Neutrophil (primary cell): ENCODE data around the gene DRD3.

ENCODE experiments used
- H3K27ac ChIP-seq: fragments of 200-600 bp; sonication (generic); 2 replicates; pipeline ENCODE4 v1.5.1; 2016; ENCODE audit warnings: mild to moderate bottlenecking, moderate library complexity
- H3K27me3 ChIP-seq: fragments of 200-600 bp; sonication (generic); 2 replicates; pipeline ENCODE4 v1.6.0; 2016; ENCODE audit warnings: mild to moderate bottlenecking
- H3K36me3 ChIP-seq: fragments of 200-600 bp; sonication (generic); 2 replicates; pipeline ENCODE4 v1.5.1; 2017
- H3K4me1 ChIP-seq, 2 experiments: fragments of 200-600 bp in 1 of 2; sonication (generic) in 1 of 2; 1 replicate in 1 of 2; 2 replicates in 1 of 2; pipeline versions ENCODE4 v1.5.1 to v1.6.1; 2013 to 2016; ENCODE audit warnings: low read depth in 1 of 2, low read length in 1 of 2, mild to moderate bottlenecking in 1 of 2, moderate library complexity in 1 of 2; ENCODE audit not compliant: control insufficient read depth in 1 of 2, insufficient read depth in 1 of 2
- H3K4me3 ChIP-seq, 2 experiments: fragments of 200-600 bp in 1 of 2; sonication (generic) in 1 of 2; 1 replicate in 1 of 2; 2 replicates in 1 of 2; pipeline ENCODE4 v1.5.1; 2013 to 2016; ENCODE audit warnings: low read depth in 1 of 2, low read length in 1 of 2, mild to moderate bottlenecking in 1 of 2, moderate library complexity in 1 of 2
- H3K9me3 ChIP-seq: fragments of 200-600 bp; sonication (generic); 2 replicates; pipeline ENCODE4 v1.5.1; 2016
- CTCF ChIP-seq: fragments of 200-600 bp; sonication (generic); IDR thresholded peaks from 2 replicates; pipeline ENCODE4 v1.5.1; 2016; ENCODE audit warnings: antibody characterized with exemption

The DRD3 gene

DNA sequence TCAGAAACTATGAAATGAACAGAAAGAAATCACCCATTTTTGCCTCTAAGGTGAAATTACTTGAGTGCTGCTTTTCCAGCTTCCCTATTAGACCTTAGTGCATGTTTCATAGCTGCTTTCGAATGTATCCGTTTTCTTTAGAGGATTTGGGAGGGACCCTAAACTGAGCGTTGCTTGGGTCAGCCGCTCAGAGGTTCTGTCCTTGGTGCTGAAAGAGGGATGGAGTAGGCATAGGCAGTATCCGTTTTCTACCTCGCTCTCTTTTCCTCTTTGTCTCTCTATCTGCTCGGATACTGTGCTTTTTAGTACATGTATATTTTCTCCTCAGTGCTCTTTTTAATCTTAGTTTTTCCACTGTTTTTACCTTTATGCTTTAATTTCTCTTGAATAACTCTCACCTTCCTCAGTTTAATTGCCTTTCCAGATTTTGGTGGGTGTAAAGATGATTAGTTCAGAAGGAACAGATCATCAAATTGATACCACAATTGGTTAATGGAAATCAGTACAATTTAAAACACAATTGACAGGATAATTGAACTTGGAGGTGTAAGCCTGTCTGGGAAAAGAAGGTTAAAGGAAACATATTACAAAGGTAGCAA lies at the start of gene DRD3:
Gene DRD3, minus strand, starts transcription at position 283 of the 599 bp plus-strand sequence. CDS start 7,060 bp downstream, outside the sequence.
- Histone ChIP-seq H3K9me3 (no peaks in the 10 kb centered on the region), H3K4me3 (no peak within 1 kb of the TSS), H3K27me3 (peaks cover 28% of the 10 kb centered on the region), H3K4me1 (no peaks in the 10 kb centered on the region), H3K36me3 (no peaks in the 10 kb centered on the region), H3K27ac (no peak within 1 kb of the TSS)
- no peak for TF ChIP-seq CTCF

GRCh38 chr3:114227076-114227475 lies 48.2 kb upstream of the DRD3 start:
- no peak overlapping the region for H3K4me3 ChIP-seq
- no peaks in the 10 kb centered on the region for H3K27me3 ChIP-seq
- no peak for TF ChIP-seq CTCF
- no peaks in the 10 kb centered on the region for H3K36me3 ChIP-seq
- no peaks in the 10 kb centered on the region for H3K4me1 ChIP-seq
- no peak overlapping the region for H3K27ac ChIP-seq
- no peaks in the 10 kb centered on the region for H3K9me3 ChIP-seq

- Histone ChIP-seq H3K4me1 (no peaks in the 10 kb centered on the region), H3K27ac (no peak overlapping the region), H3K36me3 (no peaks in the 10 kb centered on the region), H3K9me3 (no peaks in the 10 kb centered on the region), H3K4me3 (no peak overlapping the region), H3K27me3 (no peaks in the 10 kb centered on the region)
- TF ChIP-seq CTCF: no peak
Measured at GRCh38 chr3:114226313-114226712, 47.5 kb upstream of the DRD3 start.

DNA sequence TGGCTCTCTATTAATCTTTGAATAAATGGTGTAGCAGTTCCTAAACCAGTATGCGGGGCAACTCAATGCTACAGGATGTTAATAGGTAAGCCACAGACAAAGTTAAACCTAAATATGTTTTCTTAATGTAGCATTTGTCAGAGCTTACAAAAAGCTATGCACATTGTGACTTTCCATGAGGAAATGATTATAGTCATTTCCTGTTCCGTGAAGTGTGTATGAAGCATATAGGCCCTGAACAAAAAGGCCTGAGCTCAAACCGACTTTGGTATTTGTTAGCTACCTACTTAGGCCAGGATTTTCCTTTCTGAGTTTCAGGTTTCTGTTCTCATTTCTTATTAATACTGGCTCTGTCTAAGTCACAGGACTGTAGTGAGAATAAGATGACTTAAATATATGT lies 44.3 kb upstream of the DRD3 start:
- no peak for TF ChIP-seq CTCF
- Histone ChIP-seq H3K4me1 (no peaks in the 10 kb centered on the region), H3K4me3 (no peak overlapping the region), H3K36me3 (no peaks in the 10 kb centered on the region), H3K9me3 (no peaks in the 10 kb centered on the region), H3K27me3 (no peaks in the 10 kb centered on the region), H3K27ac (no peak overlapping the region)

DNA sequence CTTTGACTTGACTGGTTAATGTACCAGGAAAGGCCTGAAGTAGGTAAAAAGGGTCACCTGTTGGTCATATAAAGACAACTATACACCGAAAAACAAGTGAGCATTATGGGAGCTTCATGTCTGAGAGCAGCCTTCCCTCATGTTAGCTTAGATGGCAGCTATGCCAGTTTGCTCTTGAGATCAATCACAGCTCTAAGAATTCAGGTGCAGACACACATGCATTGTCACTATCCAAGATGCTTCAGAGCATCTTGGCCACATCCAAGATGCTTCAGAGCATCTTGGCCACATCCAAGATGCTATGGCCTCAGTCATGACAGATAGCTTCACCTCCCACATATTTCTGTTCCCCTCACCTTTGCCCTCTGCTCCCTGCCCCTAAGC lies 43.0 kb upstream of the DRD3 start:
- Histone ChIP-seq H3K4me3 (no peak overlapping the region), H3K4me1 (no peaks in the 10 kb centered on the region)

More for the DNA sequence above, 43.0 kb upstream of the DRD3 start:
- TF ChIP-seq CTCF: no peak
- Histone ChIP-seq H3K9me3 (no peaks in the 10 kb centered on the region), H3K36me3 (no peaks in the 10 kb centered on the region), H3K27ac (no peak overlapping the region), H3K27me3 (no peaks in the 10 kb centered on the region)
